Skin of body (tissue), 2 donors: ENCODE data around the gene CDKN2B-AS1. TPM values are rescaled to one million over a fixed set of nuclear protein-coding genes. Genes with fewer than 3 reads are reported as not detected.
"Not testable (repeated sequence)": the region's sequence is repeated elsewhere in the genome, so short reads cannot be mapped to it uniquely, and the experiment has no call there.

ENCODE experiments used
- DNase-seq: peaks from one replicate; lab custom pipeline; 2025; lab: John Stamatoyannopoulos, UW
- total RNA-seq: library from RNA; depleted of rRNA; stranded (reverse); fragments of >200 nt; gene quantifications from one replicate; pipeline ENCODE4 v1.2.3, GENCODE V29; 2014

The CDKN2B-AS1 gene
- total RNA-seq = 0.20 TPM

GRCh38 chr9:21994556-21995005 lies at the start of gene CDKN2B-AS1:
Gene CDKN2B-AS1 (plus strand): TSS chr9:21994791.
- DNase-seq = no peak

GRCh38 chr9:21945606-21946005 lies 49.0 kb upstream of the CDKN2B-AS1 start:
- DNase-seq = no peak

DNA sequence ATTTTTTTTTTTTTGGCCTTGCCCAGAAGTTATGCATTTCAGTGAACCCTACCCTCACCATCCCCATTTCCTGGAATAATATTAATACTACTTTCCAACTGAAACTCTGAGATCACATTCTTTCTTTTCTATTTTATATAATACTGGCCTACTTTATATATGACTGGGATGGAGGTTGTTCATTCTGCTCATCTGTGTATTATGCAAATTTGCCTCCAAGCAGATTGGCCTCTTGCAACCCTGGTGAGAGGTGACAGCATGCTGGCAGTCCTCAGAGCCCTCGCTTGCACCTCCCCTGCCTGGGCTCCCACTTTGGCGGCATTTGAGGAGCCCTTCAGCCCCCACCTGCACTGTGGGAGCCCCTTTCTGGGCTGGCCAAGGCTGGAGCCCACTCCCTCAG lies 35.8 kb upstream of the CDKN2B-AS1 start:
- no peak for DNase-seq

GRCh38 chr9:21959268-21959667 lies 35.3 kb upstream of the CDKN2B-AS1 start:
- DNase-seq = not testable (repeated sequence)

DNA sequence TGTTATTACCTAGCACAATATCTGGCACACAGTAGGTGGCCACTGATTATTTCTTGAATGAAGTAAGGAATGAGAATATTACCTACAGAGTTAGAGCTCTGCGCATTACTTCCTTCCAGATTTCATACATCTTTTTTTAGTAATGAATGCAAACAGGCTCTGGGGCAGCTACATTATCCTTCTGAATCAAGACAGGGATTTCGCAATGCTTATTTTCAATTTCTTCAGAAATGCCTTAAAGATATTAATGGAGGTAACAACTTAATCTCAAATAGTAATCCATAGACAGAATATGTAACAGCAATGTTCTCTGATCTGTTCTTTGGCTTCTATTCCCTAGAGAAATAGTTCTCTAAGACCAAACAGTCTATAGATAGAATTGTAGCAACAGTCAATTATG lies 33.0 kb upstream of the CDKN2B-AS1 start:
- DNase-seq = no peak

DNA sequence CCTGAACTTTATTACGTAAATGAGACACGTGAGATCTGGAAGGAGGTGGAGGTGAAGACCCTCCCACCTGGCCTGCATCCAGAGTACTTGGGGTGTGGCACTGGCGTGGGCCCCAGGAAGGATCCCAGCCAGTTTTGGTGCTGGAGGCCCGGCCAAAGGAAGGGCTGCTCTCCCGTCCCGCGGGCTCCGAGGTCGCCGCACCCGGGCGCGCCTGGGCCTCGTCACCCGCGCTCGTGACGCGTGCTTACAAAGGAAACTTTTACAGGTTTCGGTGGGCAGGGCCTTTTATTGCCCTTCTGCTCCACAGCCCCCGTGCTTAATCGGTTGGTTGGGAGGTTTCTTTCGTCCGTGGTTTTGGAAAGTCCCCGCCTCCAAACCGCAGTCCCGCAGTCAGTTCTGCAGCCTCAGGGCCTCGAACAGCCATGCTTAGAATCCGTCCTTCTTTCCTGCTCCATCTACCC lies 29.6 kb upstream of the CDKN2B-AS1 start:
- DNase-seq = no peak

GRCh38 chr9:21965401-21965951 lies 29.1 kb upstream of the CDKN2B-AS1 start:
- DNase-seq = no peak

DNA sequence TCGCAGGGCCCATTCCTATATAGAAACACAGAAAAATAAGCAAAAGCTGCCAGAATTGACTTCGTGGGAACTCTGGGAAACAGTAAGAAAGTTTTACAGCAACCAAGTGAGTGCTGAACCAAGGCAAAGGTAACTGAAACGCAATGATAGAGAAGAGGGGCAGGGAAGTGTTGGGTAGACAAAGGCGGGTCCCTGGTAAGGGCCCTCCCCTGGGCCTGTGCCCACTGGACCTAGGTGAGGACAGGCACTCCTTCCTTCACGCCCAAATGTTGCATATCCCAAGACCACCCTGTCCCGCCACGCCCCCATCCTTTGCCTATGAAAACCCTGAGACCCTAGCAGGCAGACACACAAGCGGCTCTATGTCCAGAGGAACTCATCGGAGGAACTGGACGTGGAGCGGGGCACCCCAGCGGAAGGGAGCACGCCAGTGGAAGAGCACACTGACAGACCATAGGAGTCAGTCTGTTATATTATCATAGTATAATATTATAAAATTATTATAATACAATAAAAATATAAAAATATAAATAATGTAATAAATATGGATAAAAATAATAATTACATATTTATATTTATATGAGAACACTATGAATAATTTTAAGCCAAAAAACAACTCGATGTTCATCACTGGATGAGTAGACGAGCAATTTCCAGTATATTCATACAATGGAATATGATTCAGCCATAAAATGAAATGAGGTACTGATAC lies 28.3 kb upstream of the CDKN2B-AS1 start:
- no peak for DNase-seq

GRCh38 chr9:21967169-21967568 lies 27.4 kb upstream of the CDKN2B-AS1 start:
- no peak for DNase-seq

GRCh38 chr9:21967702-21968101 lies 26.9 kb upstream of the CDKN2B-AS1 start:
- no peak for DNase-seq

- DNase-seq = no peak
Observed at GRCh38 chr9:21968331-21969010, 26.1 kb upstream of the CDKN2B-AS1 start.

DNA sequence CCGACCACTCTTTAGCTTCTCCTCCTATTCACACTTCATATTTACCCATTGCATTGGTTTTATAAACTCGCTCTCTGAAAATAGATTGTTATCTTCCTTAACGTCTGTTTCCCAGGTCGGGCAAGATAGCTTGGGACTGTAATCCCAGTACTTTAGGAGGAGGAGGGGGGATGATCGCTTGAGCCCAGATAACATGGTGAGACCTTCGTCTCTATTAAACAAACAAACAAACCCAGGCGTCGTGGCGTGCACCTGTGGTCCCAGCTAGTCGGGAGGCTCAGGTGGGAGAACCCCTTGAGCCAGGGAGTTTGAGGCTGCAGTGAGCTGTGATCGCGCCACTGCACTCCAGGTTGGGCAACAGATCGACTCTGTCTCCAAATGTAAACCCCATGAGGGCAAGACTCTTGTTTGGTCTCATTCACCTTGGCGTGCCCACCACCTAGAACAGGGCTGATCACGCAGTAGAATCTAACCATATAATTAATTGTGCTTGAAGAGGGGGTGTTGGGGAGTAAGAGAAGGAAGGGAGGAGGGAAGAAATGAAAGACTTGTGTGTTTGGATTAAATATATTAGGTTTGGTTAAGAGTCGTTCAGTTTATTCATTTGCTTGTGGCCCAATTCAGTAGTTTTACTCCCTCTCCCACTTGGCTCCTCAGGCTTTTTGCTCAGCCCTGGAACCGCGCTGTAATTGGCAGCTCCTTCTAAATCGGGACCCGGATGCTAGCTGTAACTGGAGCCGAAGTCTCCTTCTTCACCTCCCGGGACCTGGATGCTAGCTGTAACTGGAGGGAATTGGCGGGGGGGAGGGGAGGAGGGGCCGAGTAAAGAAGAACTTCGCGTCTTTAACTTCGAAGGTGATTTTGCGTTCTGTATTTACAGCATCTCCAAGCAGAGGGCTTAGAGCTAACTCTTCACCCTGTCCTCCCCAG lies 25.3 kb upstream of the CDKN2B-AS1 start:
- no peak for DNase-seq

DNA sequence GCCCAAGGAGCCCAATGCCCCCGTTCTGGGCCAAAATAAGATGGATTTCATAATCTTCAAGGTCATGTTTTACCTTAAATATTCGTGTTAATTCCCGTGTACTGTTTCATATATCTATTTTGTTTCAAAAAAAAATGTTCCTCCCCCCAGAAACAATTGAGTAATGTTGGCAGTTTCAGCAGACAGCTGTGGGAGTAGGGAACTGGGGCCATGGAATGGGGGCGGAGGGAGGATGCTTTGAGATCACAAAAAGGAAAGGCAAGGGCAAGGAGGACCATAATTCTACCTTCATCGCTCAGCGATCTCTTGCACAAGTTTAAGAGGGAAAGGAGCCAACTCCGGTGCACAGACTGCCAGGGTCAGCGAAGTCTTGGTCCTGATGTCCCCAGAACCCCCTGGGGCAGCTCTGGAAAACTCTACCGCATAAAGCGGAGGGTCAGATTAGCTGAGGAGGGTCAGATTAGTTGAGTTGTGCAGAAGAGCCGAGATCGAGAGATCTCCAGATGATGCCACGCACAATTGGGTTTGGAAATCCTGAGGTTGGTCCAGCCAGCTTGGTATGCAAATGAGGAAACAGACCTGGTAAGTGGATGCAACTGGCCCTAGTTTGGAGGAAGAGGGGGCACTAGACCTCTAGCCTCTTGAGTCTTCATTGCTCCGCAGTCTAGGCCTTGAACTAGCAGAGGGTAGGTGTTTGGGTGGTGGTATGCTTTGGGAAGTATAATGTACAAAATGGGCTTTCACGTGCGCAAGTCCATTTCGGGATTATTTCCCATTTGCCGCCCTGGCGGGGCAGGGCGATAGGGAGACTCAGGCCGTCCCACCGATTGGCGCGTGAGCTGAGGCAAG lies 24.4 kb upstream of the CDKN2B-AS1 start:
- DNase-seq = no peak

- no peak for DNase-seq
Observed at GRCh38 chr9:21970800-21971640, 23.6 kb upstream of the CDKN2B-AS1 start.

DNA sequence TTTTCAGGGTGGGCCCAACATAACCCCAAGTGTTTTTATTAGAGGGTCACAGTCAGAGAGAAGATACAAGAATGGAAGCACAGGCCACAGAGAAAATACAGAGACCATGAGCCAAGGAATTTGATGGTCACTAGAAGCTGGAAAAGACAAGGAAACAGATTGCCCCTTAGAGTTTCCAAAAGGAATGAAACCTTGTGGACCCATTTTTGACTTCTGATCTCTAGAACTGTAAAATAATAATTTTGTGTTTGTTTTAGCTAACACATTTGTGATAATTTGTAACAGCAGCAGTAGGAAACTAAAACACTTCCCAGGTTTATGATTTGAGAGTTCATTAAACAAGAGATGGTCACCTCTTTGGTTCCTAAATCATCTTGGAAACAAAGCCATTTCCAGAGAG lies 22.2 kb upstream of the CDKN2B-AS1 start:
- no peak for DNase-seq

GRCh38 chr9:21974343-21974721 lies 20.3 kb upstream of the CDKN2B-AS1 start:
- DNase-seq = no peak

GRCh38 chr9:21974722-21975409 lies 19.7 kb upstream of the CDKN2B-AS1 start:
- no peak for DNase-seq

DNA sequence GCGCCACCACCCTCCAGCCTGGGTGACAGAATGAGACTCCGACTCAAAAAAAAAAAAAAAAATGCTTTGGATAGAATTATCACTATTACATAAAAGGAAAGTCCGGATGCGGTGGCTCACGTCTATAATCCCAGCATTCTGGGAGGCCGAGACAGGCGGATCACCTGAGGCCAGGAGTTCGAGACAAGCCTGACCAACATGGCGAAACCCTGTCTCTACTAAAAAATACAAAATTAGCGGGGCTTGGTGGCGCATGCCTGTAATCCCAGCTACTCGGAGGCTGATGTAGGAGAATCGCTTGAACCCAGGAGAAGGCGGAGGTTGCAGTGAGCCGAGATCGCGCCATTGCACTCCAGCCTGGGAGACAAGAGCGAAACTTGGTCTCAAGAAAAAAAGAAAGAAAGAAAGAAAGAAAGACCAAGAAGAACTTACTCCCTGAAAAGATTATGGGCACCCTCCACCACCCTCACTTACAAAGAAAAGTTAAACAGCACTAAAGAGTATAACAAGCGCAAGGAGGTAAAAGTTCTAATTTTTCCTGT lies 18.2 kb upstream of the CDKN2B-AS1 start:
- DNase-seq = no peak

DNA sequence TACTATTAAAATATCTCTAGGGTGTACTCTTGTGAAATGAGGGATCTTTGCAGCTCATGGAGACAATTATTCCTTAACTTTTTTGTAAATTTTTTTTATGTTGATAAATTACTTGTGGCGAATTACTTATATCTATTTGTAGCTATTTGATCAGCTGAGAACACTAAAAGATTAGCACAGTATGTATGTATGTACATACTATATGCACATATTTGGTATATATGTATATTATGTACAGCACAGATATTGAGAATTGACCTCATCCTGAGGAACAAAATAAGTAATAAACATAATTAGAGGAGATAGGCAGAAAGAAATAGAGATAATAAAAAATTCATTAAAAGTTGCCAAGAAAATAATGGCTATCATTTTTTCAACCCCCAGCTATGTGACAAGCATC lies 12.2 kb upstream of the CDKN2B-AS1 start:
- no peak for DNase-seq
